Measurements from ENCODE around the gene SHROOM3.

SHROOM3 gene

DNA sequence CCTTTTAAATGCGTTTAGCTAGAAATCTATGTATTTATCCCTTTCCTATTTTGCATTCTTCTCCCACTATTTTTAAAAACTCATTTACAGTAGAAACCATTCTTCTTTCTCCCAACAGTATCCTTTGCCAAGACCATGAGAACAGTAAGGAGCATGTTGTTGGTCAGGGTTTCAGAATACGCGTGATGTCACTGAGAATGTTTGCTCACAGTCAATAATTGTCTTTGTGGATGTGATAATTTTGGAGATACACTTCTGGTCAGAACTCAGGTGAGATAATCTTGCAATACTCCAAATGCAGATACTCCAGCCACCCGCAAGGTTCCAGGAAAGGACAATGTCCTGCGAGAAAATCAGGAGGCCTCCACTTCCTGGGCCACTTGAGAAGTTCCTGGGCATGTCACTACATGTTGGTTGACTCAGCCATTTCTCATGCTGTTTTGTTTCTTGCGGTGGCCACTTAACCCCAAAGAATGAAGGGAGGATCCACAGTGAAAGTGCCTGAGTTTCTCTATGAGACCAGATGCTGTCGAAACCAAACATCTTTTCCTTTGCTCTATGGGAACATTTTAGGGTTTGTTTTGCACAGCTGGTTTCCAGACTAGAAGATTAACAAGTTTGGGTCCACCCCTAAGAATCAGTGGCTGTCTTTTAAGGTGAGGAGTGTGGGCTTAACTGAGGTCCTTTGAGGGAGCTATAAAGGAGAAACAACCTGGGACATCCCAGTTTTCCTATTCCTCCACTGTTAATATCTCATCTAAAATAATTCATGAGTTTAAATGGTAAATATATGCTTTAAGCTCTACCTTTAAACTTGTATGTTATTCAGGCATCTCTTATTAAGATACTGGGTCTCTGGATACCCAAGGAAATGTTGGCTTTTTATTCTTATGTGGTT is 346.9 kb downstream of the SHROOM3 start:
- DNase-seq (ENCODE audit: low read depth): peak; percentile 94

DNA sequence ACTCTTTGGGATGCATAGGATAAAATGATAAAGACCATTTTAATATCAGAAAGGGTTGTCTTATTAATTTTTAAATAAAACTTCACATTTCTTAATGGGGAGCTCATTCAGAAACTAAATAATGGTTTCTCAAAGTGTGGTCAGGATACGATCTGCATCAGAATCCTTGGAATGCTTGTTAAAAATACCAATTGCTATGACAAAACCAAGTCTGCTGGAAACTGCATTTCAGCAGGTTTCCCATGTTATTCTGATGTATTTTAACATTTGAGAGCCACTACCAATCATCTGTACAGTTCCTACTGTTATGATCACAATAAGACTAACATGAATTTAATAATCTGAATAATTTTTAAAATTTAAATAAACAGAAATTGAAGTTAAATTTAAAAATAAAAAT is 347.8 kb downstream of the SHROOM3 start:
- no peak for DNase-seq (ENCODE audit: low read depth)

DNA sequence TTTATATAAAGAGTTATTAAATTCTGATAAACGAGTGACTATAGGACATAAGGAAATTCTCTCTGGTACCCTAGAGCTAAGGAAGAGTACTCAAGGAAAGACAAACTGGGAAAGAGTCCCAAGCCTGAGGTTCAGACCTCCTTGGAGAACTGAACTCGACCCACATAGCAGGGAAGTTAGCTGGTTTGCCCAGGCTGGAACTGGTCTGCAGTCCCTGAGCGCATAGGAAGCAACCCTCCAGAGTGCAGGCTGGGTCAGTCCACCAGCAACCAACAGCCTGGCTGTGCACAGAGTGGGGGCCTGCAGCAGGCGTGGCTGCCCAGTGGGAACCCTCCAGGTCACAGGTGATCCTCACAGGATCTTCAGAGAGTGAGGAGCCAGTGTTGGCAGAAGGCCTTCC is 348.8 kb downstream of the SHROOM3 start:
- DNase-seq (ENCODE audit: low read depth): no peak

DNA sequence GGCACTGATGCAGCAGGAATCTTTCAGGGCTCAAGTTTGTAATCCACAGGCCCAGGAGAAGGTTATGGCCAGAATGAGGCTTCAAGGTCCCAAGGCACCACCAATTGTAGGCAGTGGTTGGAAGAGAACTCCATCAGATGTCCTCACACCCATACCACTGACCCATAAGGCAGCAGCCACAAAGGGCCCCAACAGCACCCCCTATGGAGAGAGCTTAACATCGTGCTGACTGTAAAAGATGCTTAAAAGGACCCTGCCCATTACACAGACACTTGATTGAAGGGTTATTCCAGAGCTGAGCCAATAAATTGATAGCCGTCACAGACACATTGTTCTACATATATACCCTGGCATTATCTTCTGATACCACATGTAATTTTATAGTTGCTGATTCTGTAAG is 349.2 kb downstream of the SHROOM3 start:
- no peak for DNase-seq (ENCODE audit: low read depth)

DNA sequence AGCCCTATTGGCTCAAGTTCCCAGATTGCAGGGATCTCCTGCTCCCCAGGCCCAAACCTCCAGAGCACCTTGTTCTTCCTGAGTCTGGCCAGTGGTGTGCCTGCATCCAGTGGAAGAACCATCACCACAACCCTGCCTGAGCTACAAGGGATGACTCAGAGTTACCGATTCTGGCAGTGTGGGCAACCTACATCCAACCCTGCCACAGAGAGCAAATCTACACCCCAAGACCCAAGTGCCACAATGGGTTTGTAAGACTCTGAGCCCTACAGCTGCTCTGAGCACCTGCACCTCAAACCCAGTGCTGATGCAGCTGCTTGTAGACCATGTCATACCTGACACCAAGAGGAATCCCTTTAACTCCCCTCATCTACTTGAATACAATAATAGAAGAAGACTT is 352.9 kb downstream of the SHROOM3 start:
- no peak for DNase-seq (ENCODE audit: low read depth)

DNA sequence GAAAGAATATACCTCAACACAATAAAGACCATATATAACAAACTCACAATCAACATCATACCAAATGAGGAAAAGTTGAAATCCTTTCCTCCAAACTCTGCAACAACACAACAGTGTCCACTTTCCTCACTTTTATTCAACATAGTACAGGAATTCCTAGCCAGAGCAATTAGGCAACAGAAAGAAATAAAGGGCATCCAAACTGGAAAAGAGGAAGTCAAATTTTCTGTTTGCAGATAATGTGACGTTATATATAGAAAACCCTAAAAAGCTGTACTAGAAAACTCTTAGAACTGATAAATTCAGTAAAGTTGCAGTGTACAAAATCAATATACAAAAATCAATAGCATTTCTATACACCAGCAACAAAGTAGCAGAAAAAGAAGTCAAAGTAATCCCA is 355.3 kb downstream of the SHROOM3 start:
- DNase-seq (ENCODE audit: low read depth): no peak

DNA sequence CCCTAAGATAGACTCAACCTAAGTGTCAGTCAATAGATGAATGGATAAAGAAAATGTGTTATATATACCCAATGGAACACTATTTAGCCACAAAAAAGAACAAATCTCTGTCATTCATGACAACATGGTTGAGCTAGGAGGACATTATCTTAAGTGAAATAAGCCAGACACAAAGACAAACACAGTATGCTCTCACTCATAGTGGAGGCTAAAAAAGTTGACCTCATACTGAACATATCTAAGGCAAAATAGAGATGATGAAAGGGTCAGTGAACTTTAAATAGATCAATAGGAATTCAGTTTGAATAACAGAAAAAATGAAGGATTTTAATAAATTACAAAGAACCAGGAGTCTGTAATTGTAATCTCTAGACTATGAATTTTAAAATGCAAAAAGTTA is 356.4 kb downstream of the SHROOM3 start:
- no peak for DNase-seq (ENCODE audit: low read depth)

DNA sequence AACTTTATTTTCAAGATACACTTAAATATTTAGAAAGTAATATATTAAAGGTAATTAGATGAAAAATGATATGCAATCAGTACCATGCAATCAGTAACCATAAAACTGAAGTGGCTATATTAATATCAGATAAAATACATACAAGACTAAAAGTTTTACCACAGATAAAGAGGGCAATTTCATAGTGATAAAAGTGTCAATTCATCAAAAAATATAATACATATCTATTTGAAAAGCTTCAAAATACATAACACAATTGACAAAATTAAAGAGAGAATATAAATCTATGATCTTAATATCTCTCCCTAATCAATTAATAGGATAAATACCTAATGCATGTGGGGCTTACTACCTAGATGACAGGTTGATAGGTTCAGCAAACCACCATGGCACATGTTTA is 357.4 kb downstream of the SHROOM3 start:
- no peak for DNase-seq (ENCODE audit: low read depth)

DNA sequence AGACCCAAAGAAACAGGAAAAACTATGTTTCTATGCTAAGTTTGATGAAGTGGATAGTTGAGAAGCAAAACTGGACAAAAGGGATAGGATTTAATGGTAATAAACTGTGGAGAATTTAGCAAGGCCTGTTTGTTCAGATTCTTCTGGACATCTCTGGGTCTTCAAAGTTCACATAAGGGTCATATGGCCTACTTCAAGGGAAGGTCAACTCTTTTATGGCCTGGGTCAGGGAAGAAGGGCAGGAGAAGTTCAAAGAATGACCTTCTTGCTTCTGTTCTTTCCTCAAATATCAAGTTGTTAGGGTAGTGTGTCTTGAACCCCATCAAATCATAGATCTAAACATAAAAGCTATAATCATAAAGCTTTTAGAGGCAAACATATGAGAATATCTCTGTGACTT is 360.2 kb downstream of the SHROOM3 start:
- no peak for DNase-seq (ENCODE audit: low read depth)

DNA sequence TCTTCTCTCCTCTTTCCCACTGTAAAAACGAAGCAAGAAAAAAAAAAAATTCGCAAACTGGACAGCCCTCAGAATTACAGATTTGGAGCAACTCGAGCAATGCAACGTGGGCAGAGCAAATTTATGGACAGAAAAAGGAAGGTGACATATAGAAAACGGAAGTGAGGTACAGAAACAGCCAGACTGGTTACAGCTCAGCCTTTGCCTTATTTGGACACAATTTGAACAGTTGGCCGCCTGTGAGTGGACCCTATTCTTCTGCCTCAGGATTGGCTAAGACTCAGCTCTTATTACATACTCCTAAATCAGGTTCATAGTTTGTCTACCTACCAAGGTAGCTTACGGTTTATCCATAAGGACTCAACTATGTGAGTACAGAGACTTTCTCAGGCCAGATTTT is 364.1 kb downstream of the SHROOM3 start:
- no peak for DNase-seq (ENCODE audit: low read depth)

DNA sequence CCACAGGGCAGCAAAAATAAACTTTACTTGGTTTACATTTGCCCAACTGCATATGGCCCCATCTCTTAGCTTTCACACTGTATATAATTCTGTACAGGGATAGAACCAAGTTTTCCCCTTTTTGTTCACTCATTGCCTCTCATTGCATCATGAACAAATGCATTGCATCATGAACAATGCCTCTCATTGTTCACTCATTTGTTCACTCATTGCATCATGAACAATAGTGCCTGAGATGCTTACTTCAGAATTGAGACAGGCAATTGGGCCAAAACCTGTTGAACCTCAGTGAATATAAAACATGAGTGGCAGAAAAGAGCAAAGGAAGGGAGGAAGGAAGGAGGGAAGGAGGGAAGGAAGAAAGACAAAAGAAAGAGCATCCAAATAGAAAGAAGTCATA is 364.7 kb downstream of the SHROOM3 start:
- DNase-seq (ENCODE audit: low read depth): no peak

DNA sequence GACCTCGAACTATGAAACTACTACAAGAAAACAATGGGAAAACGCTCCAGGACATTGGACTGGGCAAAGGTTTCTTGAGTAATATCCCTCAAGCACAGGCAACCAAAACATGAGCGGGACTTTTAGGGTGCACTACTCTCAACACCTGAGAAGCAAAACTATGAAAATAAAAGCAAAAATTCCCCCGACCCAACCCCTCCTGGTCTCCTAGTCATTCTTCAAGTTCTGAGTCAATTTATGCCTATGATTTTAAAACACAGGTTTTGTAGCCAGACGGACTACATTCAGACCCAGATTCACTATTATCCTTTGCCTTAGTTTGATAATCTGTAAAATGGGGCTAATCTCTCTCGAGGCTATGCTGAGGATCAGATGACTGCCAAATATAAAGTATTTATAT is 365.9 kb downstream of the SHROOM3 start:
- DNase-seq (ENCODE audit: low read depth): no peak

DNA sequence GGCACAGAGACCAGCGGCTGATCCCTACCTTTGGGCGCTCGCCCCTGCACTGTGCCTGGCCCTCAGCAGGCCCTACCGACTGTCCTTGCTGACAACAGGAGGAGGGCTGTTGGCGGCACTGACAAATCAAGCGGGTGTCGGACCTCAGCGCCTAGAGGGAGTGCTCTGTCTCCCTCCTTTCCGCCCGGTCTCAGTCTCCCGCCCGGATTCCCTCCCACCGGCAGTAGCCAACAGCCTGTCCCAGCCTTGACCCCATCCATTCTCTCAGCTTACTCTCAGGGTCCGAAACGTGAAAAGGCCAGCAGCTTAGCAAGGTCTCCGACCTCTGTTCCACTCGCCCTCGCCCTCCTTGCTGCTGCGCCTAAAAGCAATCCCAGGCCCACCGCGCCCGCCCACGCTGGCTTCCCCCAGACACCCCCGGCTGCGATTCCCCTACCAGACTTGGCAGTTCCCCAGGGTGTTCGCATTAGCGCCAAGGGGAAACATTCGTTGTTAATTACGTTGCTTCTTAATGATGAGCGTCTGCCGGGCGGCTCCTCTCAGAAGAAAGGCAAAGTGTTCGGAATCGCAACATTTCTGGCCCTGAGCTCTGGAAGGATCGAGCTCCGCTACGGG is 366.7 kb downstream of the SHROOM3 start:
- DNase-seq (ENCODE audit: low read depth): no peak

DNA sequence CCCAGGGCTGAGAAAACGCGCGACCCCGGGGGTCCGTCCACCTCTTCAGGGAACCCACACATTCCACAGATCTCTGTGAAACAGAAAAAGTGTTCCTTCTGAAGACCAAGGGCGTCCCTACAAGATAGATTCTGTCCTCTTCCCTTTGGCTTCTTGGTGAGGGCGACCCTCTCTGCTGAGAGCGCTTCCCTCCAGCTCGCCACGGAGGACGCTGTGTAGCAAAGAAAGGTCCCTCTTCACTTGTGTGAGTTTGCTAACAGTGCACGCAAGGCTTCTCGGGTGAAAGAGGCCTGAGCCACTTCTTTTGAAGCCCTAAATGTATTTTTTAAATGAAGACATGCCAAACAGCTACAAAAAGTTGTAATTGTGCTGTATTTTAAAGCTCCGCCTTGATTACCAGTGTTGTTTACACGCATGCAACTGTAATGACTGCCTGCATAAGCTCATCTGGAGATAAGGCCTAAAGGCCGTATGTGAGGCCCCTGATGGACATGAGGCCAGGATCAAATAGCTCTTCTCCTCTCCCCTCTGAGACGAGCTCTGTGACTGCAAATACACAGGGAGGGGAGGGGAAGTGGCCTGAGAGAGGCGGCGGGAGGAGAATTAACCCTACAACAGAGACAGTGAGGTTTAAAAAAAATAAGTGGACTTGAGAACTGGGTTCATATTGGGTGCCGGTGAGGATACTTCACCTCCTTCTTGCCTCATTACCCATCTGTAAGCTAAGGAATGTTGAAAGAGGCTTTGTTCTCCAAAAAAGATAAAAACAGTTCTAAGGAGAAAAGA is 367.4 kb downstream of the SHROOM3 start:
- no peak for DNase-seq (ENCODE audit: low read depth)

DNA sequence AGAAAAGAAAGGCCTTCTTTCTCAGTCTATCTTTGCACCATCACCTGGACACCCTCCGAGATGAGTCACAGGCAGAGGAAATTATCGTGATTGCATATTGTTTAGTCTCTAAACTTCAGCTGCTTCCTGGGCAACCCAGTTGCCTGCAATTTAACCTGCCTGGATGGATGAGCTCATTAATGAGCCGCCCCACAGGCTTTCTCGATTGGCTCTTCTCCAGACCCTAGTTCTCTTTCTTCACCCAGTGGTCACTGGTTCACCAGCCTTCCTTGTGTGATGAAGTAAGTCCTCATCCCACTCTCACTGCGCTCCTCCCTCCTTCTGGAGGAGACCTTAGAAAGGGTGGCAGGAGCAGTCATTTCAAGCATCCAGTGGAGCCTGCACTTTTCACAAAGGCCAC is 368.5 kb downstream of the SHROOM3 start:
- peak; percentile 49 for DNase-seq (ENCODE audit: low read depth)

DNA sequence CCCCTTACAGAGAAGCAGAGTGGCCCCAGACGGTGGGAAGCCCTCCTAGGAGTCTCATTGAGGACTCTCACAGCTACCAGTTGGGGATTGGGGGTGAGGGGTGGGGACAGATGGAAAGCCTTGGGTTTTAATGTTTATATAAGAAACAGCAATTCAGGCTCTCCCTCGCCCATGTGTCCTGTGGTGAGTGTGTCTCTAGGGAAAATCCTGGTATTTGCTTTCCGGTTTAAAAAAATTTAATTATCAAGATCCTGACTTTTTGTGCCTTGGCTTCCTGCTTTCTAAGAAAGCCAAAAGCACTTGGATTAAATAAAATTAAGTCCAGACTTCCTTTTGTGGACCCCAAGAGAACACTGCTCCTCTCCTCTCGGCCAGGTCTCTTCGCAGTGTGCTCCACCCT is 369.1 kb downstream of the SHROOM3 start:
- DNase-seq (ENCODE audit: low read depth): no peak

DNA sequence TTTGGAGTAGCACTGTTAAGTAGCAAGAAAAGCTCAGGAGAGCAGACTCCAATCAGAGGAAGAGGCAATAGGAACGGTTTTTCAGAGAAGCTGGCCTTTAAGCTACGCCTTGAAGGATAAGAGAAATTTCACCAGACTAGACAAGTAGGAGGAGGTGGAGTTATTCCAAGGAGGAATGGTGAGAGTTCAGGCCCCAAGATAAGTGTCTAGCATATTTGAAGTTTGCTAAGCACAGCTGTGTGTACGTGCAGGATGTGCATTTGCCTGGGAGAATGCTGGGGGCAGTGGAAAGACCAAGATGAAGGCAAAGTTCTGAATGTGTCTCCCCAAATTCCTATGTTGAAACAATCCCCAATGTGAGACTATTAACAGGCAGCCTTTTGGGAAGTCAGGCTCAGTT is 371.3 kb downstream of the SHROOM3 start:
- no peak for DNase-seq (ENCODE audit: low read depth)

DNA sequence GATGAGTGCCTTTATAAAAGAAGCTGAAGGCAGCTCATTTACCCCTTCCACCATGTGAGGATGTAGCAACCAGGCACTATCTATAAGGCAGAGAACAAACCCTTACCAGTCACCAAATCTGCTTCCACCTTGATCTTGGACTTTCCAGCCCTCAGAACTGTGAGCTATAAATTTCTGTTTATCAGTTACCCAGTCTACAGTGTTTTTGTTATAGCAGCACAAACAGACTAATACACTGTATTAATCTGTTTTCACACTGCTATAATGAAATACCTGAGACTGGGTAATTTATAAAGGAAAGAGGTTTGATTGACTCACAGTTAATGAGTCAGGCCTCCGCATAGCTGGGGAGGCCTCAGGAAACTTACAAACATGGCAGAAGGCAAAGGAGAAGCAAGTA is 371.7 kb downstream of the SHROOM3 start:
- no peak for DNase-seq (ENCODE audit: low read depth)

DNA sequence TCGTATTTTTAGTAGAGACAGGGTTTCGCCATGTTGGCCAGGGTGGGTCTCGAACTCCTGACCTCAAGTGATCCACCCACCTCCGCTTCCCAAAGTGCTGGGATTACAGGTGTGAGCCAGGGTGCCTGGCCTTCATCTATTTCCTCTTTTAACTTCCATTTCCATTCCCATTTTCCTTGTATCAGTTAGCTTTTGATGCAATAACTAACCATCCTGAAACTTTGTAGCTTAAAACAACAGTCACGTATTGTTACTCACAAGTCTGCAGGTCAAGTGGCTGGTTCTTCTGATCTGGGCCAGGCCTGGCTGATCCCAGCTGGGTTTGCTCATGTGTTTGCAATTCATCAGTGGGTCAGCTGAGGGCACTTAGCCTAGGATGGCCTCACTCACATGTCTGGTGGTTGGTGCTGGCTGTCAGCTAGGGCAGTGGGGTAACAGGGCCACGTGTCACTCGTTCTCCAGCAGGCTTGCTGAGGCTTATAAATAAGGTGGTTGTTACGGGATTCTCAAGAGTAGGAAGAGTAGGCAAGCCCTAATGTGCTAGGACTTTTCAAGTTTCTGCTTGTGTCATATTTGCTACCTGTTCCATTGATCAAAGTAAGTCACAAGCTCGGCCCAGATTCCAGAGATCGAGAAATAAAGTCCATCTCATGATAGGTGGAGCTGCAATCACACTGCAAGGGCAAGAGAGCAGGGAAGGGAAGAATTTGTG is 374.7 kb downstream of the SHROOM3 start:
- no peak for DNase-seq (ENCODE audit: low read depth)

DNA sequence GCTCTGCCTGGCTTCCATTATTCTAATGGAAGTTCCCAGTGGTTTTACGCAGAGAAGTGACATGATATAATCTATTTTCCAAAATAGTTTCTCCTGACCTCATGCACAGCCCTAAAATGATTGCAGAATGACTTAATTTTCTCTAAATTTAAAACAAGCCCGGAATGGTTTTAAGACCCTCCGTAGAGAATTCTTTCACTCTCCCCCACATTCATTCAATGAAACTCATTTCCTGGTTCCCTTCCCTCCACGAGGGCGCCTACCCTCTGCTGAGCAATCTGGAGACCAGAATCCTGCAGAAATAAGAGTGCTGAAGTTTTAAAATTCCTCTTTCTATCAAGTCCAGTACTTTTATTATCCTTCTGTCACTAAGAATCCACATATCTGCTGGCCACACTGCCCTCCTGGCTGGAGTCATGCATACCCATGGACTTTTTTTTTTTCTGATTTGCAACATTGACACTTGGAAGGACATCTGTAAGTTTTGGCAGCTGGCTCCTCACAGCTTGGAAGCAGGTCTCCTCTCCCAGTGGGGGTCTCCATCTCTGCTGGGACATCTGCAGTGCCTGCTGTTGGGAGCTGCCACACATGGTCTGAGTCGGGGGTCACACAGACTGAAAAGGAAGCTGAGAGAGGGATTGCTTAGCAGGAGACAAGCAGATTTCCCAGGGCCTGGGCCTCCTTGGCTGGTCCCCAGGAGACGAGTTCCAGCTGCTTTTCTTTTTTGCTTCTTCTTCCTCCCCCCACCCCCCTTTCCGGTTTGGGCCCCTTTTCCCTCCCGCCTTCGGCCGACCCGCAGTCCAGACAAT is 376.8 kb downstream of the SHROOM3 start:
- no peak for DNase-seq (ENCODE audit: low read depth)

DNA sequence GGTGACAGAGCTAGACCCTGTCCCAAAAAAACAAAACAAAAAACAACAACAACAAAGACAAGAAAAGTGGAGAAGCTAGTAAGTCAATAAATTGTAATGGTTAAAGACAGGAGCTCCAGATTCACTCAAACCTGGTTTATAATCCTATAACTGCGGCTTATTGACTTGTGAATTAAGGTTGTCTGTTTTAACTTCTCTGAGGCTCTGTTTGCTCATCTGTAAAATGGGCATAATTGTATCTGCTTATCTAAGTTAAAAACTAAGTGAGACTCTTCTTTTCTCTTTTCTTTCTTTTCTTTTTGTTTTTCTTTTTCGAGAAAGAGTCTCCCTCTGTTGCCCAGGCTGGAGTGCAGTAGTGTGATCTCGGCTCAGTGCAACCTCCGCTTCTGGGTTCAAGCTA is 378.0 kb downstream of the SHROOM3 start:
- no peak for DNase-seq (ENCODE audit: low read depth)

DNA sequence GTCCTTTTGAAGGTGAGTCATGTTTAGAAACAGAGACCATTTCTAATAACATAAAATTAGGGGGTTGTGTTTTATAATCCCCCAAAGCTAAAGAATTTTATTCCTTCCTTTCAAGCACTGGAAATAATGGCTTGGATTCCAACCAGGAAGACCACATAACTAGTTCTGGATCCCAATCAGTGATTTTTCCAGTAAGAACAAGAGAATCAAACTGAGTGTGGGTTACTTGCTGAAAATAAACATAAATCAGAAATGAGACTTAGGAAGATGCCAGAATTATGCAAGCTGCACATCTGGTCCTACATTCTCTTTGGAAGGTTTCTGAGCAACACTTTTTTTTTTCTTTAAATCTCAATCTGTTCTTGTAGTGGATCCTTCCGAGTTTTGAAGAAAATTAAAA is 386.6 kb downstream of the SHROOM3 start:
- no peak for DNase-seq (ENCODE audit: low read depth)
